Mesenchymal stem cell (in vitro differentiated cells and primary cell): ENCODE data around the gene TXNDC11.

Experiments used
- DNase-seq: peaks from one replicate; pipeline ENCODE4 v3.0.0-alpha.2; 2013
- H2AFZ ChIP-seq: one replicate; pipeline ENCODE4 v1.6.1; 2013; ENCODE audit warnings: low read depth, mild to moderate bottlenecking, control low read depth, inconsistent platforms, low read length, moderate library complexity
- H2AK5ac ChIP-seq: 2 replicates; pipeline ENCODE4 v1.6.1; 2013; ENCODE audit warnings: low read length, moderate library complexity, mild to moderate bottlenecking, inconsistent platforms; ENCODE audit not compliant: severe bottlenecking
- H2BK120ac ChIP-seq: one replicate; pipeline ENCODE4 v1.6.1; 2013; ENCODE audit warnings: low read depth, mild to moderate bottlenecking, inconsistent platforms, low read length, moderate library complexity
- H2BK12ac ChIP-seq, 2 experiments: one replicate each; pipeline ENCODE4 v1.6.1; 2013; ENCODE audit warnings: inconsistent platforms in 2 of 2, low read length in 2 of 2, mild to moderate bottlenecking in 2 of 2, moderate library complexity in 2 of 2, control low read depth in 1 of 2
- H2BK15ac ChIP-seq: one replicate; pipeline ENCODE4 v1.6.1; 2013; ENCODE audit warnings: mild to moderate bottlenecking, low read depth, inconsistent platforms; ENCODE audit not compliant: poor library complexity, severe bottlenecking
- H2BK5ac ChIP-seq: 2 replicates; pipeline ENCODE4 v1.6.1; 2013; ENCODE audit warnings: low read depth, mild to moderate bottlenecking, low read length, control low read depth, inconsistent platforms; ENCODE audit not compliant: poor library complexity, severe bottlenecking
- H3K14ac ChIP-seq, 2 experiments: one replicate each; pipeline ENCODE4 v1.6.1; 2013; ENCODE audit warnings: inconsistent platforms in 2 of 2, low read length in 2 of 2, control low read depth in 1 of 2, mild to moderate bottlenecking in 1 of 2, moderate library complexity in 1 of 2
- H3K18ac ChIP-seq, 2 experiments: one replicate each; pipeline ENCODE4 v1.6.1; 2013; ENCODE audit warnings: inconsistent platforms in 2 of 2, low read length in 2 of 2, control low read depth in 1 of 2, low read depth in 1 of 2, mild to moderate bottlenecking in 1 of 2
- H3K23ac ChIP-seq, 2 experiments: one replicate each; pipeline ENCODE4 v1.6.1; 2013; ENCODE audit warnings: inconsistent platforms in 2 of 2, low read length in 2 of 2, mild to moderate bottlenecking in 2 of 2, moderate library complexity in 2 of 2, control low read depth in 1 of 2
- H3K27ac ChIP-seq: 2 replicates; pipeline ENCODE4 v1.5.1; 2013; ENCODE audit warnings: mild to moderate bottlenecking, moderate library complexity, low read length, control low read depth, inconsistent platforms; ENCODE audit not compliant: poor library complexity, severe bottlenecking
- H3K27me3 ChIP-seq, 2 experiments: 2 replicates each; pipeline versions ENCODE4 v1.6.1 to v1.7.0; 2013; ENCODE audit warnings: low read length in 2 of 2, mild to moderate bottlenecking in 2 of 2, moderate library complexity in 2 of 2, control low read depth in 1 of 2, inconsistent platforms in 1 of 2; ENCODE audit not compliant: control insufficient read depth in 1 of 2, insufficient read depth in 1 of 2
- H3K36me3 ChIP-seq, 2 experiments: 2 replicates each; pipeline versions ENCODE4 v1.6.1 to v1.7.0; 2013; ENCODE audit warnings: low read length in 2 of 2, control low read depth in 1 of 2, inconsistent platforms in 1 of 2, low read depth in 1 of 2, mild to moderate bottlenecking in 1 of 2; ENCODE audit not compliant: insufficient read depth in 2 of 2, control insufficient read depth in 1 of 2
- H3K4ac ChIP-seq, 2 experiments: one replicate each; pipeline ENCODE4 v1.6.1; 2013; ENCODE audit warnings: inconsistent platforms in 2 of 2, low read length in 2 of 2, mild to moderate bottlenecking in 2 of 2, moderate library complexity in 2 of 2, control low read depth in 1 of 2, low read depth in 1 of 2
- H3K4me1 ChIP-seq: 2 replicates; pipeline ENCODE4 v1.6.1; 2013; ENCODE audit warnings: low read depth, low read length, control low read depth; ENCODE audit not compliant: control insufficient read depth, insufficient read depth
- H3K4me2 ChIP-seq: 2 replicates; pipeline ENCODE4 v1.6.1; 2013; ENCODE audit warnings: low read length, mild to moderate bottlenecking, inconsistent platforms; ENCODE audit not compliant: poor library complexity, severe bottlenecking
- H3K4me3 ChIP-seq, 2 experiments: 2 replicates each; pipeline versions ENCODE4 v1.5.1 to v1.7.0; 2013; ENCODE audit warnings: low read length in 2 of 2, mild to moderate bottlenecking in 2 of 2, control low read depth in 1 of 2, low read depth in 1 of 2; ENCODE audit not compliant: insufficient read depth in 1 of 2
- H3K79me1 ChIP-seq: replicated peaks from 2 replicates; pipeline ENCODE4 v1.6.1; 2013; ENCODE audit warnings: mild to moderate bottlenecking, control low read depth, low read length, inconsistent platforms; ENCODE audit not compliant: poor library complexity, severe bottlenecking
- H3K9ac ChIP-seq: 2 replicates; pipeline ENCODE4 v1.7.0; 2013; ENCODE audit warnings: mild to moderate bottlenecking, low read length, moderate library complexity
- H3K9me3 ChIP-seq: 2 replicates; pipeline ENCODE4 v1.7.0; 2013; ENCODE audit warnings: mild to moderate bottlenecking, low read length; ENCODE audit not compliant: control insufficient read depth
- H4K8ac ChIP-seq: one replicate; pipeline ENCODE4 v1.6.1; 2013; ENCODE audit warnings: inconsistent platforms, mild to moderate bottlenecking, low read length, moderate library complexity
- H4K91ac ChIP-seq: one replicate; pipeline ENCODE4 v1.6.1; 2013; ENCODE audit warnings: mild to moderate bottlenecking, low read length, inconsistent platforms
- WGBS: methylation state at CpG from one replicate; pipeline ENCODE4 v1.1.7; 2013; ENCODE audit warnings: mixed read lengths; 5-methylcytosine and 5-hydroxymethylcytosine counted together

Gene TXNDC11

GRCh38 chr16:11719171-11719570, 23.5 kb downstream of the TXNDC11 start:
- no peak overlapping the region for H3K9ac ChIP-seq
- H3K27me3 ChIP-seq: no peaks in the 10 kb centered on the region
- H3K79me1 ChIP-seq: peaks cover 18% of the 10 kb centered on the region

GRCh38 chr16:11717811-11718210, 24.8 kb downstream of the TXNDC11 start:
- H2BK5ac ChIP-seq: no peak overlapping the region
- no peak overlapping the region for H2AK5ac ChIP-seq
- no peak overlapping the region for H2AFZ ChIP-seq
- peaks cover 18 to 63% of the 10 kb centered on the region in 2 experiments for H3K36me3 ChIP-seq
- no peaks in the 10 kb centered on the region for H3K9me3 ChIP-seq
- no peak overlapping the region for H3K9ac ChIP-seq
- H3K4me3 ChIP-seq: no peak overlapping the region
- no peak overlapping the region for H4K91ac ChIP-seq
- no peak overlapping the region for H2BK12ac ChIP-seq
- no peak overlapping the region for H3K27ac ChIP-seq
- H3K4me1 ChIP-seq: peaks cover 4% of the 10 kb centered on the region
- H3K14ac ChIP-seq: no peak overlapping the region
- DNase-seq: no peak
- no peak overlapping the region for H3K4ac ChIP-seq
- no peak overlapping the region for H2BK120ac ChIP-seq
- H3K79me1 ChIP-seq: peaks cover 21% of the 10 kb centered on the region
- H2BK15ac ChIP-seq: no peak overlapping the region
- no peak overlapping the region for H4K8ac ChIP-seq
- no peak overlapping the region for H3K23ac ChIP-seq
- H3K18ac ChIP-seq: no peak overlapping the region
- H3K4me2 ChIP-seq: no peak overlapping the region
- WGBS: 64% methylated on average over 4 of the region's 5 CpGs
- H3K27me3 ChIP-seq: no peaks in the 10 kb centered on the region

More at GRCh38 chr16:11719171-11719570, 23.5 kb downstream of the TXNDC11 start:
- Histone ChIP-seq H2BK5ac (no peak overlapping the region), H3K4me2 (no peak overlapping the region), H3K27ac (no peak overlapping the region), H4K8ac (no peak overlapping the region), H3K9me3 (no peaks in the 10 kb centered on the region), H2AK5ac (no peak overlapping the region), H2BK12ac (no peak overlapping the region), H3K4me1 (peaks cover 4% of the 10 kb centered on the region), H2AFZ (no peak overlapping the region), H3K14ac (no peak overlapping the region), H3K18ac (no peak overlapping the region), H2BK120ac (no peak overlapping the region), H3K36me3 (peaks cover 18 to 66% of the 10 kb centered on the region in 2 experiments), H4K91ac (no peak overlapping the region), H3K4ac (no peak overlapping the region), H3K23ac (no peak overlapping the region), H3K4me3 (no peak overlapping the region), H2BK15ac (no peak overlapping the region)
- no peak for DNase-seq

GRCh38 chr16:11716336-11716735, 26.3 kb downstream of the TXNDC11 start:
- H3K4me1 ChIP-seq: peaks cover 4% of the 10 kb centered on the region
- H4K8ac ChIP-seq: no peak overlapping the region

GRCh38 chr16:11715246-11715947, 27.3 kb downstream of the TXNDC11 start:
- Histone ChIP-seq H3K36me3 (peaks cover 14 to 65% of the 10 kb centered on the region in 2 experiments), H3K14ac (no peak overlapping the region), H2BK12ac (no peak overlapping the region), H4K91ac (no peak overlapping the region), H3K27ac (no peak overlapping the region), H3K9ac (no peak overlapping the region), H2AFZ (no peak overlapping the region), H2BK15ac (no peak overlapping the region), H3K79me1 (peaks cover 23% of the 10 kb centered on the region), H3K23ac (no peak overlapping the region), H2AK5ac (no peak overlapping the region), H3K9me3 (no peaks in the 10 kb centered on the region), H3K4me3 (no peak overlapping the region), H3K4me1 (peaks cover 5% of the 10 kb centered on the region), H2BK120ac (no peak overlapping the region), H2BK5ac (no peak overlapping the region), H4K8ac (no peak overlapping the region), H3K18ac (no peak overlapping the region), H3K4me2 (no peak overlapping the region), H3K27me3 (no peaks in the 10 kb centered on the region), H3K4ac (no peak overlapping the region)
- no peak for DNase-seq
- 97% methylated on average over 5 of the region's 8 CpGs for WGBS

More at GRCh38 chr16:11716336-11716735, 26.3 kb downstream of the TXNDC11 start:
- no peak overlapping the region for H2BK120ac ChIP-seq
- H3K14ac ChIP-seq: no peak overlapping the region
- H3K23ac ChIP-seq: no peak overlapping the region
- no peak overlapping the region for H3K4ac ChIP-seq
- no peak overlapping the region for H2BK12ac ChIP-seq
- H3K79me1 ChIP-seq: peaks cover 23% of the 10 kb centered on the region
- H2BK15ac ChIP-seq: no peak overlapping the region
- no peak overlapping the region for H2BK5ac ChIP-seq
- H4K91ac ChIP-seq: no peak overlapping the region
- no peak overlapping the region for H2AFZ ChIP-seq
- H3K9me3 ChIP-seq: no peaks in the 10 kb centered on the region
- no peak overlapping the region for H3K27ac ChIP-seq
- no peak for DNase-seq
- no peaks in the 10 kb centered on the region for H3K27me3 ChIP-seq
- H3K18ac ChIP-seq: no peak overlapping the region
- H3K36me3 ChIP-seq: peaks cover 21 to 62% of the 10 kb centered on the region in 2 experiments
- H3K9ac ChIP-seq: peak overlapping the region; percentile 37
- H3K4me3 ChIP-seq: no peak overlapping the region
- H2AK5ac ChIP-seq: no peak overlapping the region
- no peak overlapping the region for H3K4me2 ChIP-seq
